A673 (cell line): ENCODE data around the gene RNF148.

Experiments
- EZH2 ChIP-seq: fragments of 200-600 bp; sonication (generic); IDR thresholded peaks from 2 replicates; pipeline ENCODE4 v1.6.1; 2017; ENCODE audit warnings: borderline replicate concordance, low read depth, mild to moderate bottlenecking, mixed read lengths, antibody characterized with exemption, low read length; ENCODE audit not compliant: poor library complexity, severe bottlenecking
- TF ChIP-seq, protein P1 (sequence below): fragments of 300-800, 200-600 bp; sonication (generic); conservative IDR thresholded peaks from 2 replicates; pipeline ENCODE4 v1.5.1; 2017; ENCODE audit warnings: low read depth, mild to moderate bottlenecking, antibody characterized with exemption, low read length, moderate library complexity, mixed read lengths

DNA sequence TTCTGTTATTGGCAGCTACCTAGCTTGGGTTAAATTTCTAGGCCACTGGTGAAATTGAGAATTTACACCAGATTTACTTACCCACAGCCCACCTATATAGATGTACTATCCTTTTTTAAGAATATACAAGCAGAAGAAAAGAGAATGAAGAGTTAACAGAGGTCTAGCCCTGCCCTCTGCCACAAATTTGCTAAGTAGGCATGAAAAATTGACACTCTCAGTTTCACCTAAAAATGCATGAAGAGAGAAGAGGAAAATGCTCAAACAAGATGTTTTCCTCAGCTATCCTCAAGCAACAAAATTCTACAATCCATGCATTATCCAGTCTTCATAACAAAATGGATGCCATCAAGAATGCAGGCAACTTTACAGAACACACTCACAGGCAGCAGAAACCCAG is 24.6 kb upstream of the RNF148 start:
- TF ChIP-seq, protein P1, sequence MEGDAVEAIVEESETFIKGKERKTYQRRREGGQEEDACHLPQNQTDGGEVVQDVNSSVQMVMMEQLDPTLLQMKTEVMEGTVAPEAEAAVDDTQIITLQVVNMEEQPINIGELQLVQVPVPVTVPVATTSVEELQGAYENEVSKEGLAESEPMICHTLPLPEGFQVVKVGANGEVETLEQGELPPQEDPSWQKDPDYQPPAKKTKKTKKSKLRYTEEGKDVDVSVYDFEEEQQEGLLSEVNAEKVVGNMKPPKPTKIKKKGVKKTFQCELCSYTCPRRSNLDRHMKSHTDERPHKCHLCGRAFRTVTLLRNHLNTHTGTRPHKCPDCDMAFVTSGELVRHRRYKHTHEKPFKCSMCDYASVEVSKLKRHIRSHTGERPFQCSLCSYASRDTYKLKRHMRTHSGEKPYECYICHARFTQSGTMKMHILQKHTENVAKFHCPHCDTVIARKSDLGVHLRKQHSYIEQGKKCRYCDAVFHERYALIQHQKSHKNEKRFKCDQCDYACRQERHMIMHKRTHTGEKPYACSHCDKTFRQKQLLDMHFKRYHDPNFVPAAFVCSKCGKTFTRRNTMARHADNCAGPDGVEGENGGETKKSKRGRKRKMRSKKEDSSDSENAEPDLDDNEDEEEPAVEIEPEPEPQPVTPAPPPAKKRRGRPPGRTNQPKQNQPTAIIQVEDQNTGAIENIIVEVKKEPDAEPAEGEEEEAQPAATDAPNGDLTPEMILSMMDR = no peak
- no peak for TF ChIP-seq EZH2
